Measurements from ENCODE around the gene STAU1. TPM values are rescaled to one million over a fixed set of nuclear protein-coding genes. Genes with fewer than 3 reads are reported as not detected.
A peak's percentile ranks its signal among the peaks of the same experiment; 100 is the strongest.

Gene STAU1
- total and polyA plus RNA-seq, 10 of the 15 experiments (the other 5 are each of a cell fraction or from before 2014, with no cell fraction given) = 13.9 to 66.2 (median 45.6) TPM

GRCh38 chr20:49165611-49166010, 22.5 kb downstream of the STAU1 start (continued):
- TF ChIP-seq RELA (IDR thresholded peaks at IDR 0.05; ENCODE audit: borderline replicate concordance, partially characterized antibody) (no peak), IKZF2 (IDR thresholded peaks at IDR 0.05) (peak in 1 of 2 experiments; percentile 29; a peak in 2 of 4 replicates), SUPT20H (IDR thresholded peaks at IDR 0.05; ENCODE audit: borderline replicate concordance, control insufficient read depth, low read depth, low read length) (no peak), MEF2A (IDR thresholded peaks at IDR 0.05; ENCODE audit: insufficient read depth, low read depth, low read length) (peak; percentile 69; the same call in 1 of the 2 replicates), YY1 (IDR thresholded peaks at IDR 0.05; ENCODE audit: low read depth, low read length) (no peak), HCFC1 (IDR thresholded peaks at IDR 0.05; ENCODE audit: low read length) (no peak), EED (IDR thresholded peaks at IDR 0.05; ENCODE audit: low read depth) (no peak), STAT1 (conservative IDR thresholded peaks at IDR 0.05) (no peak), GABPA (IDR thresholded peaks at IDR 0.05; ENCODE audit: low read depth) (no peak), IRF4 (IDR thresholded peaks at IDR 0.05; ENCODE audit: low read depth, low read length) (no peak)

- Histone ChIP-seq H3K9me3 (replicated peaks; ENCODE audit: control insufficient read depth, insufficient read depth, low read length) (no peaks in the 10 kb centered on the region), H3K4me3 (no peak overlapping the region), H2AFZ (ENCODE audit: control insufficient read depth, low read depth, low read length) (no peak overlapping the region), H3K4me2 (ENCODE audit: control insufficient read depth, insufficient read depth) (no peak overlapping the region), H3K36me3 (ENCODE audit: control insufficient read depth in 2 of 2, insufficient read depth in 2 of 2, low read length in 1 of 2) (peaks cover 7 to 18% of the 10 kb centered on the region in 2 experiments), H3K9ac (ENCODE audit: control insufficient read depth, insufficient read depth, low read length) (no peak overlapping the region), H3K4me1 (ENCODE audit: control insufficient read depth, insufficient read depth, low read length) (peaks cover 41% of the 10 kb centered on the region), H3K27me3 (replicated peaks in 1 of 2; ENCODE audit: control insufficient read depth in 2 of 2, insufficient read depth in 2 of 2, low read length in 1 of 2) (no peaks in the 10 kb centered on the region), H3K27ac (ENCODE audit: control insufficient read depth, insufficient read depth) (no peak overlapping the region; the same call in 1 of the 2 replicates), H4K20me1 (ENCODE audit: control insufficient read depth, insufficient read depth) (no peaks in the 10 kb centered on the region), H3K79me2 (ENCODE audit: control insufficient read depth, insufficient read depth, low read length) (peaks cover 63% of the 10 kb centered on the region)
- WGBS (ENCODE audit: insufficient coverage, insufficient replicate concordance, low lambda C conversion rate, missing lambda C conversion rate) = 78% methylated on average over 5 of the region's 5 CpGs
- ChIA-PET SMC1A (ENCODE audit: uncharacterized antibody, unreplicated experiment) (interaction anchor here (6.5 kb wide), 1 partner anchor 19 kb away, joined by 271 read pairs; the partner anchor contains the start of gene STAU1), POLR2A (interaction anchor here (1.6 to 5.9 kb wide), 2 partner anchors 10 to 19 kb away, joined by 6 to 214 read pairs; partner anchors contain the start of gene STAU1), CTCF (interaction anchor here (5.1 to 8.8 kb wide), 2 partner anchors 18 to 54 kb away, joined by 64 to 113 read pairs; partner anchors contain the start of gene DDX27), RAD21 (ENCODE audit: unreplicated experiment) (interaction anchor here (7.3 kb wide), 1 partner anchor 20 kb away, joined by 197 read pairs; the partner anchor contains the start of gene STAU1)
- intact Hi-C loops (cut with micrococcal nuclease; ENCODE audit: unreplicated experiment) = no loop called here
- in situ Hi-C loops (cut with MboI) = no loop called here
- BruUV-seq (replicated peaks) = no TSS peak
- FAIRE-seq (no peak), ATAC-seq (no peak), DNase-seq (ENCODE audit: low read depth, low spot score) (no peak)
- no peak for TF ChIP-seq SKIL (IDR thresholded peaks at IDR 0.05; ENCODE audit: low read depth, poor library complexity, severe bottlenecking)
- TF ChIP-seq ZBTB11 (CRISPR knock-in tag; IDR thresholded peaks at IDR 0.05) = no peak
- TF ChIP-seq ZSCAN29 (IDR thresholded peaks at IDR 0.05) = no peak
- TF ChIP-seq FOXM1 (IDR thresholded peaks at IDR 0.05; ENCODE audit: low read depth, low read length) = no peak
- TF ChIP-seq MEF2B (IDR thresholded peaks at IDR 0.05; ENCODE audit: partially characterized antibody, poor library complexity, severe bottlenecking) = no peak
- TF ChIP-seq PML (IDR thresholded peaks at IDR 0.05; ENCODE audit: low read length) = no peak
- no peak for TF ChIP-seq CBFB (IDR thresholded peaks at IDR 0.05; ENCODE audit: low read depth)
- no peak for TF ChIP-seq POLR2A (IDR thresholded peaks at IDR 0.05; ENCODE audit: low read depth, low read length)
- TF ChIP-seq YBX1 (IDR thresholded peaks at IDR 0.05) = no peak
Measured at GRCh38 chr20:49163696-49164095, 24.4 kb downstream of the STAU1 start.
